Hepatocyte (in vitro differentiated cells): Measurements from ENCODE around the gene PRKAG2.

Experiments
- EZH2 ChIP-seq: fragments of 200-600 bp; sonication (generic); IDR thresholded peaks from 2 replicates; pipeline ENCODE4 v1.6.1; 2016; ENCODE audit warnings: antibody characterized with exemption, mild to moderate bottlenecking, borderline replicate concordance
- EZH2phosphoT487 ChIP-seq: fragments of 200-600 bp; sonication (generic); IDR thresholded peaks from one replicate; pipeline ENCODE4 v1.6.1; 2018; ENCODE audit warnings: antibody characterized with exemption, mild to moderate bottlenecking, low read depth, moderate library complexity; ENCODE audit not compliant: unreplicated experiment, severe bottlenecking
- TF ChIP-seq, protein P1 (sequence below): fragments of 200-600 bp; sonication (generic); IDR thresholded peaks from 2 replicates; pipeline ENCODE4 v1.5.1; 2016; ENCODE audit warnings: antibody characterized with exemption, mild to moderate bottlenecking; ENCODE audit not compliant: poor library complexity

DNA sequence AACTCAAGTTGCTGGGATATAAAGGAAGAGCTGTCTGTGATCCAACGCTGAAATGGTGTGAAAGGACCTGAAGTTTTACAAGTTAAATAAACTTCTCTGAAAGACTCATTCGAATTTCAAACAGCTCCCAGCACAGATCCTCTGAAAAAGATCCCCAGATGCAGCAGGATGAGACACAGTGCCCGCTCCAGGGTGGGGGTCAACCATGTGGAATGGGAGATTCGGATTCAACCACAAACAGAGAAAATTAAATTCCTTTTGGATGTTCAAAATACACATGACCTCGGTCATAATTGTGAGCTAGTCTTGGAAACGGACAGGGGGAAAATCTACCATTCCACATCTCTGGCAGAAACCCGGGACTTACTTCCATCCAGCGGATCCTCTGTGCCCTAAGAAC is 119.6 kb downstream of the PRKAG2 start:
- TF ChIP-seq, protein P1, sequence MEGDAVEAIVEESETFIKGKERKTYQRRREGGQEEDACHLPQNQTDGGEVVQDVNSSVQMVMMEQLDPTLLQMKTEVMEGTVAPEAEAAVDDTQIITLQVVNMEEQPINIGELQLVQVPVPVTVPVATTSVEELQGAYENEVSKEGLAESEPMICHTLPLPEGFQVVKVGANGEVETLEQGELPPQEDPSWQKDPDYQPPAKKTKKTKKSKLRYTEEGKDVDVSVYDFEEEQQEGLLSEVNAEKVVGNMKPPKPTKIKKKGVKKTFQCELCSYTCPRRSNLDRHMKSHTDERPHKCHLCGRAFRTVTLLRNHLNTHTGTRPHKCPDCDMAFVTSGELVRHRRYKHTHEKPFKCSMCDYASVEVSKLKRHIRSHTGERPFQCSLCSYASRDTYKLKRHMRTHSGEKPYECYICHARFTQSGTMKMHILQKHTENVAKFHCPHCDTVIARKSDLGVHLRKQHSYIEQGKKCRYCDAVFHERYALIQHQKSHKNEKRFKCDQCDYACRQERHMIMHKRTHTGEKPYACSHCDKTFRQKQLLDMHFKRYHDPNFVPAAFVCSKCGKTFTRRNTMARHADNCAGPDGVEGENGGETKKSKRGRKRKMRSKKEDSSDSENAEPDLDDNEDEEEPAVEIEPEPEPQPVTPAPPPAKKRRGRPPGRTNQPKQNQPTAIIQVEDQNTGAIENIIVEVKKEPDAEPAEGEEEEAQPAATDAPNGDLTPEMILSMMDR = no peak
- TF ChIP-seq EZH2phosphoT487 = no peak
- TF ChIP-seq EZH2 = no peak
